ENCODE data around the gene P4HA2.

P4HA2 gene

DNA sequence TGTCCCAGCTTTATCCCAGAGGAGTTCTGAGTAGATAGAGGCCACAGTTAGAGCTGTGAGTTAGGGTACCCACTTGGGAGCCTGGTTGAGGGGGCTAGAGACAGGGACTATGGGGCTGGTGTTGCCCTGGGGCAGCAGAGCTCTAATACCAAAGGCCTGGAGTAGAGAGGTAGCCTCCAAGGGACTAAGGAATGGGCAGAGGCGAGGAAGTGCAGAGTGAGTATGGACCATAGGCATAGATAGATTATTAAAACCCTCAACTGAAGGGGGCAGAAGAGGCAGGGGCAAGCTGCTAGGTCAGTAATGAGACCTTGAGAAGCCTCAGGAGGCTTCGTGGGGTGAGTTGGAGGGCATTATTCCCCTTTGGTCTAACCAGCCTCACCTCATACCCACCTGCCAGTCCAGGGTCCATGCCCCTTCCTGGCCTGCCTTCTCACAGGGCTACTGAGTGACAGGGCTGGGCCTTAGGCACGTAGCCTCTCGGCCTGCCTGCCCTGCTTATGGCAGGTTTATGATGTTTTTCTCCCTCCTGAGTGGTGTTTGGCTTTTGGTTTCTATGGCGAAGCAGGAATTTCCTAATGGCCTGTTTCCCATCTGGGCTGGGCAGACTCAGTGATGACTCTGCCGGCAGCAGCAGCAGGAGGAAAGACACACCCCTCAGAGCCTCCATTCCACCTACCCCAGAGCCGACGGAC lies 37.8 kb upstream of the P4HA2 start:
- Histone ChIP-seq H3K79me2 (ENCODE audit: low read length) (no peaks in the 10 kb centered on the region), H3K9me2 (replicated peaks; ENCODE audit: insufficient read depth, low read length) (no peaks in the 10 kb centered on the region), H3K9ac (ENCODE audit: low read length) (no peak overlapping the region), H3K27ac (ENCODE audit: low read length) (no peak overlapping the region), H3K27me3 (replicated peaks; ENCODE audit: insufficient read depth, low read length) (no peaks in the 10 kb centered on the region), H3K4me2 (ENCODE audit: low read depth, low read length) (no peak overlapping the region), H3K4me3 (ENCODE audit: low read length) (no peak overlapping the region), H4K20me1 (ENCODE audit: insufficient read depth, low read length) (no peaks in the 10 kb centered on the region), H2AFZ (ENCODE audit: low read length) (no peak overlapping the region), H3F3A (ENCODE audit: insufficient read depth, low read length) (no peaks in the 10 kb centered on the region), H3K9me3 (replicated peaks; ENCODE audit: insufficient read depth, low read length) (no peaks in the 10 kb centered on the region), H3K4me1 (ENCODE audit: low read length) (no peaks in the 10 kb centered on the region), H3K36me3 (replicated peaks; ENCODE audit: insufficient read depth, low read length) (no peaks in the 10 kb centered on the region)
- TF ChIP-seq, protein P1, sequence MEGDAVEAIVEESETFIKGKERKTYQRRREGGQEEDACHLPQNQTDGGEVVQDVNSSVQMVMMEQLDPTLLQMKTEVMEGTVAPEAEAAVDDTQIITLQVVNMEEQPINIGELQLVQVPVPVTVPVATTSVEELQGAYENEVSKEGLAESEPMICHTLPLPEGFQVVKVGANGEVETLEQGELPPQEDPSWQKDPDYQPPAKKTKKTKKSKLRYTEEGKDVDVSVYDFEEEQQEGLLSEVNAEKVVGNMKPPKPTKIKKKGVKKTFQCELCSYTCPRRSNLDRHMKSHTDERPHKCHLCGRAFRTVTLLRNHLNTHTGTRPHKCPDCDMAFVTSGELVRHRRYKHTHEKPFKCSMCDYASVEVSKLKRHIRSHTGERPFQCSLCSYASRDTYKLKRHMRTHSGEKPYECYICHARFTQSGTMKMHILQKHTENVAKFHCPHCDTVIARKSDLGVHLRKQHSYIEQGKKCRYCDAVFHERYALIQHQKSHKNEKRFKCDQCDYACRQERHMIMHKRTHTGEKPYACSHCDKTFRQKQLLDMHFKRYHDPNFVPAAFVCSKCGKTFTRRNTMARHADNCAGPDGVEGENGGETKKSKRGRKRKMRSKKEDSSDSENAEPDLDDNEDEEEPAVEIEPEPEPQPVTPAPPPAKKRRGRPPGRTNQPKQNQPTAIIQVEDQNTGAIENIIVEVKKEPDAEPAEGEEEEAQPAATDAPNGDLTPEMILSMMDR (IDR thresholded peaks at IDR 0.05; ENCODE audit: low read length), result no peak
- TF ChIP-seq EZH2phosphoT487 (IDR thresholded peaks at IDR 0.05; ENCODE audit: low read length) (no peak), EZH2 (optimal IDR thresholded peaks at IDR 0.05; ENCODE audit: low read depth, low read length) (no peak)
- no peak for DNase-seq

DNA sequence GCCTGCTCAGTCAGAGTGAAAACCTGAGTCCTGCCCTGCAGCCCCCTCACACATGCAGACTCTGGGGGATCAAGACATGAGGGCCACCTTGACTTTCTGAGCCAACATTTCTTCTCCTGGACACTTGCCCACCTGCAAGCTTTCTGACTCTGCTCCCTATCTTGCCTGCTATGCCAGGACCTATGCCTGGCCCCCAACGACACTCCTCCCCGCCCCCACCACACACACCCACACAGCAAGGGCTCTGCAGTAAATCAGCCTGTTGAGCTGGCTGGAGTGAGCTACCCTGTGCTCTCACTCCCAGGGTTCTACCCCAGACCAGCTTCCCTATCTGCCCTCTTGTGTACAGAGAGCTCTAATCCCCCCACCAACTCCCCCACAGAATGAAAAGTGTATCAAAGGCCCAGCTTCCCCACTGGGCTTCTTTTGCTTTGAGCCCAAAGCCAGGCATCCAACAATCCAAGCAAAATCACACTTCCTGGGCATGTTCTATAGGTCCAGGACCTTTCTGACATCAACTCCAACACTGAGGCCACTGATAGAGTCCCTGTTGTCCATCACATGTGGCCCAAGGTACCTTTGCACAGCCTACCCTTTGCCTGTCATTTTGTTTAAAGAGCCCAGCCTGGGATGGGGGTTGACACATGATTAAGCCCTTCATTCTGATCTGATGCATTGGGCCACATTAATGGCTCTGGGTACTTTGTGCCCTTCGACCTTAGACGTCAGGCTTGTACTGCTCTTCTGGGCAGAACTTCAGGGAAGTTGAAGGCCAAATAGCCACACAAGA lies 37.1 kb upstream of the P4HA2 start:
- no peak for DNase-seq
- H3K27ac ChIP-seq (ENCODE audit: low read length), result no peak overlapping the region

DNA sequence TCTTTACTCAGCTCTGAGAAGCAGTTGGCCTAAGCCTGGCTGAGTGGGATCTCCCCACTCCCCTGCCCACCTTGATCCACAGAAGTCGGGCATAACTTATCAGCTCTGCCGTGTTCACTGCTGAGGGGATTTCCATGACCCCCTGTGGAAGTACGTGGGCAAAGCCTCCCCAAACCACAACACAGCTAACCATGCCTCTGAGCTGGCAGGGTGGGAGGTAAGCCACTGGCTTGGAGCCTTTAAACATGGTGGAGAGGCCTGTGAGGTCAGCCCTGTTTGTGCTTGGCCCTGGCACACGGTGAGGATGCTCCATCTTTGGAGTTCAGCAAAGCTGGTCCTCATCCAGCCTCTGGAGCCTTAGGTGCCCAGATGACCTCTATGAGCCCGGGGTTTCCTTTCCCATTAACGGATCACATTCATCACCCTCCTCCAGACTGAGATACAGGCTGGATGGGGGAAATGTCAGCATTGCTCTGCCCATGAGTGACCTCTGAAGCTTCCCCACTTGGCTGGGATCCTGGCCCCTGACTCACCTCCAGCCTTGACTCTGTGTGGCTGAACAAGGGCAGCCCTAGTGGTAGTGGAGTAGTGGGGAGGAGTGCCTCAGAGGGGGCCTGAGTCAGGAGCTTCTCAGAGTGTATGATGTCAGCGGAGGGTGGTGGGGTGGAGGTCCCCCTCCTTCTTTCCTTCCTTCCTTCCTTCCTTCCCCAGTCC lies 36.1 kb upstream of the P4HA2 start:
- no peak for DNase-seq
- Histone ChIP-seq H3K4me2 (ENCODE audit: low read depth, low read length) (no peak overlapping the region), H3F3A (ENCODE audit: insufficient read depth, low read length) (no peaks in the 10 kb centered on the region), H3K9me2 (replicated peaks; ENCODE audit: insufficient read depth, low read length) (no peaks in the 10 kb centered on the region), H3K36me3 (replicated peaks; ENCODE audit: insufficient read depth, low read length) (no peaks in the 10 kb centered on the region), H3K79me2 (ENCODE audit: low read length) (no peaks in the 10 kb centered on the region), H3K4me1 (ENCODE audit: low read length) (no peaks in the 10 kb centered on the region), H3K27me3 (replicated peaks; ENCODE audit: insufficient read depth, low read length) (no peaks in the 10 kb centered on the region), H4K20me1 (ENCODE audit: insufficient read depth, low read length) (no peaks in the 10 kb centered on the region), H2AFZ (ENCODE audit: low read length) (no peak overlapping the region), H3K27ac (ENCODE audit: low read length) (no peak overlapping the region), H3K9me3 (replicated peaks; ENCODE audit: insufficient read depth, low read length) (no peaks in the 10 kb centered on the region), H3K9ac (ENCODE audit: low read length) (no peak overlapping the region), H3K4me3 (ENCODE audit: low read length) (no peak overlapping the region)
- TF ChIP-seq, protein P1 (IDR thresholded peaks at IDR 0.05; ENCODE audit: low read length), result no peak
- no peak for TF ChIP-seq EZH2phosphoT487 (IDR thresholded peaks at IDR 0.05; ENCODE audit: low read length)

More for the DNA sequence above, 37.1 kb upstream of the P4HA2 start:
- H4K20me1 ChIP-seq (ENCODE audit: insufficient read depth, low read length), result no peaks in the 10 kb centered on the region
- no peaks in the 10 kb centered on the region for H3K36me3 ChIP-seq (replicated peaks; ENCODE audit: insufficient read depth, low read length)
- no peaks in the 10 kb centered on the region for H3K9me3 ChIP-seq (replicated peaks; ENCODE audit: insufficient read depth, low read length)
- no peaks in the 10 kb centered on the region for H3K27me3 ChIP-seq (replicated peaks; ENCODE audit: insufficient read depth, low read length)
- no peaks in the 10 kb centered on the region for H3K79me2 ChIP-seq (ENCODE audit: low read length)
- H3F3A ChIP-seq (ENCODE audit: insufficient read depth, low read length), result no peaks in the 10 kb centered on the region
- no peak overlapping the region for H3K9ac ChIP-seq (ENCODE audit: low read length)
- TF ChIP-seq EZH2 (optimal IDR thresholded peaks at IDR 0.05; ENCODE audit: low read depth, low read length) (no peak), EZH2phosphoT487 (IDR thresholded peaks at IDR 0.05; ENCODE audit: low read length) (no peak)
- TF ChIP-seq, protein P1 (IDR thresholded peaks at IDR 0.05; ENCODE audit: low read length), result no peak
- H2AFZ ChIP-seq (ENCODE audit: low read length), result no peak overlapping the region
- no peaks in the 10 kb centered on the region for H3K9me2 ChIP-seq (replicated peaks; ENCODE audit: insufficient read depth, low read length)
- H3K4me1 ChIP-seq (ENCODE audit: low read length), result no peaks in the 10 kb centered on the region
- H3K4me2 ChIP-seq (ENCODE audit: low read depth, low read length), result no peak overlapping the region
- H3K4me3 ChIP-seq (ENCODE audit: low read length), result no peak overlapping the region

Data from MM.1S (cell line).